Lower lobe of right lung (tissue), 2 donors: ENCODE results near the gene SLC6A18. TPM values are rescaled to one million over a fixed set of nuclear protein-coding genes. Genes with fewer than 3 reads are reported as not detected.

ENCODE experiments used
- ATAC-seq, 2 donors: fragments of 200-7000 bp; cut with Tn5 transposase; one replicate each; pipeline ENCODE4 v1.9.1; 2020 to 2022; ENCODE audit warnings: mild to moderate bottlenecking in 2 of 2, moderate library complexity in 2 of 2
- DNase-seq: peaks from one replicate; pipeline ENCODE4 v3.0.0-alpha.2; 2020
- H3K27ac ChIP-seq: fragments of 200-600 bp; one replicate; pipeline ENCODE4 v1.8.0; 2022
- H3K27me3 ChIP-seq: fragments of 200-600 bp; one replicate; pipeline ENCODE4 v1.8.0; 2022; ENCODE audit warnings: low read depth
- H3K36me3 ChIP-seq: fragments of 200-600 bp; one replicate; pipeline ENCODE4 v1.8.0; 2022; ENCODE audit warnings: mild to moderate bottlenecking
- H3K4me1 ChIP-seq: fragments of 200-600 bp; one replicate; pipeline ENCODE4 v1.8.0; 2022
- H3K4me3 ChIP-seq: fragments of 200-600 bp; one replicate; pipeline ENCODE4 v1.8.0; 2022; ENCODE audit warnings: mild to moderate bottlenecking
- H3K9me3 ChIP-seq: fragments of 200-600 bp; one replicate; pipeline ENCODE4 v1.8.0; 2022
- intact Hi-C: fragments of 100-400 bp; cut with DNase I; formaldehyde crosslinking; loops from one replicate; pipeline ENCODE4 v1.11.0; 2022
- total RNA-seq: library from RNA; stranded (reverse); fragmentation: NEBNext Ultra II Directional; extraction: Animal tissue kit (Norgen Biotek cat#: 25700); gene quantifications from one replicate; pipeline ENCODE4 v1.2.1, GENCODE V29; 2021
- TF ChIP-seq, protein P1 (sequence below): fragments of 200-600 bp; IDR thresholded peaks from one replicate; pipeline ENCODE4 v1.8.0; 2022; ENCODE audit warnings: antibody characterized with exemption, mild to moderate bottlenecking
- donor health status: DM: no; HTN: yes; CAD: no; lungs with severe emphysema.

The SLC6A18 gene
- total RNA-seq, 1 donor from 2014 or later, result not detected

- Histone ChIP-seq H3K27me3 (peaks cover 22% of the 10 kb centered on the region), H3K27ac (no peak overlapping the region), H3K36me3 (no peaks in the 10 kb centered on the region), H3K9me3 (no peaks in the 10 kb centered on the region), H3K4me3 (no peak overlapping the region), H3K4me1 (peaks cover 13% of the 10 kb centered on the region)
- intact Hi-C loops, result no loop called here
- DNase-seq (peak; percentile 45), ATAC-seq (peak; percentile 24 to 47)
- TF ChIP-seq, protein P1, sequence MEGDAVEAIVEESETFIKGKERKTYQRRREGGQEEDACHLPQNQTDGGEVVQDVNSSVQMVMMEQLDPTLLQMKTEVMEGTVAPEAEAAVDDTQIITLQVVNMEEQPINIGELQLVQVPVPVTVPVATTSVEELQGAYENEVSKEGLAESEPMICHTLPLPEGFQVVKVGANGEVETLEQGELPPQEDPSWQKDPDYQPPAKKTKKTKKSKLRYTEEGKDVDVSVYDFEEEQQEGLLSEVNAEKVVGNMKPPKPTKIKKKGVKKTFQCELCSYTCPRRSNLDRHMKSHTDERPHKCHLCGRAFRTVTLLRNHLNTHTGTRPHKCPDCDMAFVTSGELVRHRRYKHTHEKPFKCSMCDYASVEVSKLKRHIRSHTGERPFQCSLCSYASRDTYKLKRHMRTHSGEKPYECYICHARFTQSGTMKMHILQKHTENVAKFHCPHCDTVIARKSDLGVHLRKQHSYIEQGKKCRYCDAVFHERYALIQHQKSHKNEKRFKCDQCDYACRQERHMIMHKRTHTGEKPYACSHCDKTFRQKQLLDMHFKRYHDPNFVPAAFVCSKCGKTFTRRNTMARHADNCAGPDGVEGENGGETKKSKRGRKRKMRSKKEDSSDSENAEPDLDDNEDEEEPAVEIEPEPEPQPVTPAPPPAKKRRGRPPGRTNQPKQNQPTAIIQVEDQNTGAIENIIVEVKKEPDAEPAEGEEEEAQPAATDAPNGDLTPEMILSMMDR, result no peak
These were observed 39.4 kb upstream of the SLC6A18 start for GRCh38 chr5:1185629-1186350.

GRCh38 chr5:1186351-1187233 is 38.6 kb upstream of the SLC6A18 start:
- no peak overlapping the region for H3K27ac ChIP-seq
- TF ChIP-seq, protein P1, result no peak
- no peak overlapping the region for H3K4me3 ChIP-seq
- H3K27me3 ChIP-seq, result peaks cover 22% of the 10 kb centered on the region
- no peaks in the 10 kb centered on the region for H3K9me3 ChIP-seq
- DNase-seq, result peak; percentile 36
- peaks cover 13% of the 10 kb centered on the region for H3K4me1 ChIP-seq
- no peak for ATAC-seq
- no peaks in the 10 kb centered on the region for H3K36me3 ChIP-seq
- intact Hi-C loops, result no loop called here

- peaks cover 13% of the 10 kb centered on the region for H3K4me1 ChIP-seq
- DNase-seq (peak; percentile 30), ATAC-seq (no peak)
- peaks cover 22% of the 10 kb centered on the region for H3K27me3 ChIP-seq
- no peak overlapping the region for H3K27ac ChIP-seq
- H3K36me3 ChIP-seq, result no peaks in the 10 kb centered on the region
- intact Hi-C loops, result no loop called here
- TF ChIP-seq, protein P1, result no peak
- no peaks in the 10 kb centered on the region for H3K9me3 ChIP-seq
- H3K4me3 ChIP-seq, result no peak overlapping the region
These were observed 37.8 kb upstream of the SLC6A18 start for GRCh38 chr5:1187234-1187949.

DNA sequence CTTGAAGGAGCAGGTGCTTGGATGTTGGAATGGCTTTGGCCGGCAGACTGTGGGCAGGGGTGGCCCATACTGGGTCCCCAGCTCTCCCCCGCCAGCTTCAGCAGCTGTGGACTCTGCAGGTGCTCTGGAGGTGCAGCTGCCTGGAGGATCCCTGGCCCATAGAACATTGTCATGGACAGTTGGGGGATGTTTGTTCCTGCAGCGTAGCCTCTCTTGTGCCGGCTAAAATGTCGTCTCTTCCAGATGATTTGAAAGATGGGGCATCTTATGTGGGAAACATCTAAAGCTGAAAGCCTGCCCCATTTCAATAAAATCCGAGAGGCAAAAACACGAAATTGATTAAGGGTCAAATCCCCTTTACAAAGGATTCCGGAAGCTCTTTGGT is 37.2 kb upstream of the SLC6A18 start:
- Histone ChIP-seq H3K27ac (no peak overlapping the region), H3K4me3 (no peak overlapping the region), H3K4me1 (peaks cover 13% of the 10 kb centered on the region), H3K27me3 (peaks cover 22% of the 10 kb centered on the region), H3K9me3 (no peaks in the 10 kb centered on the region), H3K36me3 (no peaks in the 10 kb centered on the region)
- TF ChIP-seq, protein P1, result no peak
- no peak for ATAC-seq
- intact Hi-C loops, result no loop called here
- DNase-seq, result no peak

- Histone ChIP-seq H3K27ac (no peak overlapping the region), H3K36me3 (no peaks in the 10 kb centered on the region), H3K9me3 (no peaks in the 10 kb centered on the region), H3K27me3 (peaks cover 22% of the 10 kb centered on the region), H3K4me1 (peaks cover 13% of the 10 kb centered on the region), H3K4me3 (no peak overlapping the region)
- TF ChIP-seq, protein P1, result no peak
- no peak for DNase-seq
- intact Hi-C loops, result no loop called here
- no peak for ATAC-seq
These were observed 36.7 kb upstream of the SLC6A18 start for GRCh38 chr5:1188464-1188863.
